Activated CD8-positive, alpha-beta memory T cell treated with anti-CD3 and anti-CD28 coated beads for 36 hours (primary cell): ENCODE results near the gene SLC6A3. TPM values are rescaled to one million over a fixed set of nuclear protein-coding genes. Genes with fewer than 3 reads are reported as not detected.
"Not testable (repeated sequence)": the region's sequence is repeated elsewhere in the genome, so short reads cannot be mapped to it uniquely, and the experiment has no call there.

Experiments
- CTCF ChIA-PET: fragments of 350-600 bp; sonication (Branson Sonifier 250); formaldehyde crosslinking; loops from one replicate; lab custom pipeline; 2021; ENCODE audit warnings: antibody characterized with exemption; lab: Charles Lee
- POLR2A ChIA-PET: fragments of 350-600 bp; sonication (Branson Sonifier 250); formaldehyde crosslinking; loops from one replicate; lab custom pipeline; 2021; ENCODE audit warnings: antibody characterized with exemption; lab: Charles Lee
- total RNA-seq, 2 experiments: library from RNA; stranded (reverse); gene quantifications; one replicate each; pipeline ENCODE4 v1.2.3, GENCODE V29; 2021

SLC6A3 gene
- total RNA-seq, 2 experiments from 2014 or later = 0.08 TPM; not detected in 1

DNA sequence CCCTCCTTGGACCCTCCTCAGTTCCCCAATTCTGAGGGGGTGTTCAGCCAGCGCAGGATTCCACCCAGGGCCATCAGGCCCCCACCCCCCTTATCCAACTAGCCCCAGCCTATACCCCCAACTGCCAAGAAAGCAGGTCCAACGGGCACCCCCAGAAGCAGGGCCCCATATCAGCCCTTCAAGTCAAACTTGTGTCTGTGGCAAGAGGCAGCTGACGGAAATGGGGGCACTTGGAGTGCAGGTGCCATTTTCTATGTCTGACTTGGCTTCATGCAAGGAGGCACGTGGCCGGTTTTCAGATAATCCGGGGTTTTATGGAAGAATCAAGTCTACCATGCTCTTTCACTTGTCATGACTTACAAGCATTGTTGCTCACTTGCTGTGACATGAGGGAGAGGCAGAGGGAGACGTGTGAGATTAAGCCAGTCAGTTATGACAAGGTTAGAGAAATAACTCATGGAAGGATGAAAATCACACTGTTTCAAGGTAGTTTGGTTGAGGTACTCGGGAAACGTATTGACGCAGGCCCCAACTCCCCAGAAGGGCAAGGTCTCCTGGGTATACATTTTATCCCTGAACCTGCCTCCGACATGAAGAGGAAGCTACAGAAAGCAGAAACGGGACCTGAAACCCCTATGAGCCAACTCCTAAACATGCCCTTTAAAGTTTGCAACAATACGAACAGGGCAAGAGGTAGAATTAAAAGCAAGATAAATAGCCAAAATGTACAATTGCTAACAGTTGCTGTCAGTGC is 73.8 kb downstream of the SLC6A3 start:
- ChIA-PET POLR2A (no interaction called here), CTCF (interaction anchor here (1.0 kb wide), 1 partner anchor 9 kb away, joined by 3 read pairs; no protein-coding TSS in a partner anchor)

DNA sequence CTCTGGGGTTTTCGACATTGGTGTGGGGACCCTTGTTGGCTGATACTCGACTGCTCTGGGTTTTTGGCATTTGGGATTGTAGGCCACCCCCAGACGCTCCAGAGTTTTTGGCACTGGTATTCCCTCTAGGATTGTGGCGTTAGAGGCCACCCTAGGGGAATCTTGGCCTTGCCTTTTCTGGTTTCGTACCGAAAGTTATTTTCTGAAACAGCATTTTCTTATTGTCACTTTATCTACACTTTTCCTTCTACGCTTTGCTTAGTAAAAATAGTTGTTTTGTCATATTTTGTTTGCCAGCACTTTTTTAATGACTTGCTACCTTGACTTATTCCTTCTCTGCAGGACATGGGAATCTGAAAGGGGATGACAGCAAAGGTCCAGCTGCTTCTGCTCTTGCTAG is 75.2 kb downstream of the SLC6A3 start:
- CTCF ChIA-PET = no interaction called here
- POLR2A ChIA-PET = no interaction called here

DNA sequence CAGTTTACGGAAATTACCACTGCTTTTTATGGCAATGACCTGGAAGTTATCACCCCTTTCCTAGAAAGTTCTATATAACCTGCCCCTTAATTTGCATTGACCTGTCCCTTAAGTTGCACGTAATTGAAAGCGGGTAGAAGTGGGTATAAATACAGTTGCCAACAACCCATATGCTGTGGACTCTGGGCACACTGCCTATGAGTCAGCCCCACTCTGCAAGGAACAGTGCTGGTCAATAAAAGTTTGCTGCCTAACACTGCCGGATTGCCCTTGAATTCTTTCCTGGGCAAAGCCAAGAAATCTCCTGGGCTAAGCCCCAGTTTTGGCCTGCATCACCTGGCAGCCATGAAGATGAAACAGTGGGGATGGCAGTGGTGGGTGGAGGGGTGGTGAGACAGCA is 76.5 kb downstream of the SLC6A3 start:
- POLR2A ChIA-PET = no interaction called here
- CTCF ChIA-PET = no interaction called here

DNA sequence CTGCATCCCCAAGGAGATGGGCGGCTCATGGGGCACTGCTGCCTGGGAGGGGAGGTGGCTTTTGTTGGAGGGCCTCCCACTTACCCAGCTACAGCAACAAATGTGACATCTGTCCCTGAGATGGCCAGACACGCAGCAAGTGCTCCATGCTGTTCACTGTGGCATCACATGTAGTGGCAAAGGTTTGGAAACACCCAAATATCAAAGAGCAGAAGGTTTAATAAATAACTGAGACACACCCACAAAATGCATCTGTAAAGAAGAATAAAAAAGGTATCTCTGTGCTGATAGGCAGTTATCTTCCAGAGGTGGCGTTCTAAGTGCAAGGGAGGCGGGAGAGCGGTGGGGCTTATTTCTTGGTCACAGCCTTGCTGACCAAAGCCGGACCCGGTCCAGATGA is 77.0 kb downstream of the SLC6A3 start:
- ChIA-PET CTCF (interaction anchor here (1.7 kb wide), 1 partner anchor 10 kb away, joined by 3 read pairs; no protein-coding TSS in a partner anchor), POLR2A (no interaction called here)

DNA sequence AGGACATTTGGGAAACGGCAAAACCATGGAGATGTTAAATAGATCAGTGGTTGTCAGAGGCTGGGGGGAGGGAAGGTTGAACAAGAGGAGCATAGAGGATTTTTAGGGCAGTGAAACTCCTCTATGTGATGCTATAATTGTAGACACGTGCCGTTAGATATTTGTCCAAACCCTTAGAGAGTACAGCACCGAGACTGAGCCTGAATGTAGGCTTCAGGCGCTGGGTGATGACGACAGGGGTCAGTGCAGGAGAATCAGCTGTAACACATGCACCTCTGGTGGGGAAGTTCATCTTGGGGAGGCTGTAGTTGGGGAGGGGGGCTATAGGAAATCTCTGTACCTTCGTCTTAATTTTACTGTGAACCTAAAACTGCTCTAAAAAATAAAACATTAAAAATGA is 78.1 kb downstream of the SLC6A3 start:
- CTCF ChIA-PET = interaction anchor here (1.7 kb wide), 1 partner anchor 9 kb away, joined by 3 read pairs; no protein-coding TSS in a partner anchor
- POLR2A ChIA-PET = interaction anchor here (0.6 kb wide), 1 partner anchor 149 kb away, joined by 3 read pairs; no protein-coding TSS in a partner anchor

DNA sequence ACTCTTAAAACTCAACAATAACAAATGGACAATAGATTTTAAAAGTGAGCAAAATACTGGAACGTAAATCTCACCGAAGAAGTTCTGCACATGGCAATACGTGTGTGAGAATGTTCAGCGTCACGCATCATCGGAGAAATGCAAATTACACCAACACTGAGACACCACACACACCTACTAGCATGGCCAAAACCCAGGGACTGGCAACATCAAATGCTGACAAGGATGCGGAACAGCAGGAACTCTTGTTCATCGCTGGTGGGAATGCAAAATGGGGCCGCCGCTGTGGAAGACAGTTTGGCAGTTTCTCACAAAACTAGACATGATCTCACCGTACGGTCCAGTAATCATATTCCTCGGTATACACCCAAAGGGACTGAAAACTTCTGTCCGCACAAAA is 78.7 kb downstream of the SLC6A3 start:
- POLR2A ChIA-PET = no interaction called here

DNA sequence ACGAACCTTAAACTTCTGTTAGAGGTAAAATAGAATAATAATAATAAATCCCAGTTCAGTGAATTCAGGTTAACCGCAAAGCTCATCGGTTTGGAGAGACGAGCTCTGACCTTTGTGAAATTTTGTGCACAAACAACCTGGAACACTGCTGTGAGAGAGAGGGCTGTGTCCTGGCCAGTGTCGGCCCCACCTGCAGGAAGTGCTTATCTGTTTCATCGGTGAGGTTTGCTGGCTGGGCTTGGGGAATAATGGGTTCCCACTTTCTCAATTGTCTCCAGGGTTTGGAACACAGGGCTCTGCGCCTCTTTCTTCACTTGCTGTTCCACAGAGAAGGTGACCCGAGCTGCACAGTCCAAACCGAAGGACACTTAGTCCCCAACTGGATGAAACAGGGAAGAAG is 81.0 kb downstream of the SLC6A3 start:
- POLR2A ChIA-PET = no interaction called here
- CTCF ChIA-PET = no interaction called here

More for the DNA sequence above, 78.7 kb downstream of the SLC6A3 start:
- CTCF ChIA-PET = interaction anchor here (1.7 kb wide), 1 partner anchor 8 kb away, joined by 3 read pairs; no protein-coding TSS in a partner anchor

DNA sequence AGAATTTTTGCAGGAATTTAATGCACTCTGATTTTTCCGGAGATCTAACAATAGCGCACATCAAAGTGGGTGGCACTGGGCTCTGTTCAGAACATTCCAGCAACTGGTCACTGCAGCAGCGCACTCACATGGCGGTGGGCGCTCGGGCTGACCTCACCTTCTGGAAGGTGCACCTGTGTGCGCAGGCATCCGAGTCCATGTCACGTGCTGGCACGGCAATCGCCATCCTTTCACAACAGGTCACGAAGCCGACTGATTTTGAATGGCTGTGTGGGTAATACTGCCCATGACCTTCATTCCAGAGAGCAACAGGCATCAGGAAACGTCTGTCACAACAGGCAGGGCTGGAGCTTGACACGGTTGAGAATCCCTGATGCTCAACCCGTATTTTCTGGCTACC is 81.7 kb downstream of the SLC6A3 start:
- POLR2A ChIA-PET = no interaction called here
- CTCF ChIA-PET = no interaction called here

DNA sequence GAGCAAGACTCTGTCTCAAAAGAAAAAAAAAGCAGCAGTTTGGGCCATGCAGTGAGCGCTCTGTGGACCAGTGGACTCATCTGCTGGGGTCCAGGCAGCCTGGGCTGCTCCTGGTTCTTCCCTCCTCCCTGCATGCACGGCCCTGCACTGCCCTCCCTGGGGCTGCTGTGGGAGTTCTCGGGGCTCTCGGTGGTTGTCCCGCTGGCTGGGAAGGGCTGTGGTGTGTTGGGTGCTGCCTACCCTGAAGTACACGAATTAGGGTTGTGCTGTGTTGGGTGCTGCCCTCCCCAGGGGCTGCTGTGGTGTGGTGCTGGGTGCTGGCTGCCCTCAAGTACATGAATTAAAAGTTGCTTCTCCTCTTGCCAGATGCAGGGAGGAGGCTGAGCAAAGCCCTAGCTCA is 82.1 kb downstream of the SLC6A3 start:
- POLR2A ChIA-PET = no interaction called here

DNA sequence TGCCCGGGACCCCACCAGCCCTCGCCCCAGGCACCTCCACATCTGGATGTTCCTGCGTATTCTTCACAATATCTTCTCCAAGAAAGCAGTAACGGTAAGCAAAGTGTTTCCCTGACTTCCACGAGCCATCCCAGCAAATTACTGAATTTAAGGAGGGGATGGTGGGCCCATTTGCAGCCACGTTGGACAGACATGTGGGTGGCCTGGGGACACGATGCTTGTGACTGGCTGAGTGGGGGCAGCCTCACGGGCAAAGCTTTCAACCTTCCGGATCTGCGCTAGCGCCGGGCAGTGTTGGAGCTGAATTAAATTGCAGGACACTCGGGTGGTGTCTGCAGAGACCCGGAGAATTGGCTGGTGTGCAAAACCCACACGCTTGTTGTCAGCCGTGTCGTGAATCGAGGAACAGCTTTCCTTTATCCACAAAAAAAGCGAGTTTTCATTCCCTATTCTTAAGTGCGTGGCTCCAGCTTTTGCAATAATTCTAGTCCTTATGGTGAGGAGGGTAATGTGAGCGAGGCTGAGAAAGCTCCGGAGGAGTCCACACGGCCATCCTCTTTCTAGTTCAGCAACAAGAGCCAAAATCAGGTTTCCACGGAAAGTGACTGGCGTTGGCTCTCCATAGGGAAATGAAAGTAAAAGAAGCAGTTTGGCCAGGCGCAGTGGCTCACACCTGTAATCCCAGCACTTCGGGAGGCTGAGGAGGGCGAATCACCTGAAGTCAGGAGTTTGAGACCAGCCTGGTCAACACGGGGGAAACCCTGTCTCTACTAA is 82.8 kb downstream of the SLC6A3 start:
- CTCF ChIA-PET = no interaction called here
- POLR2A ChIA-PET = no interaction called here

More for the DNA sequence above, 82.1 kb downstream of the SLC6A3 start:
- CTCF ChIA-PET = no interaction called here

DNA sequence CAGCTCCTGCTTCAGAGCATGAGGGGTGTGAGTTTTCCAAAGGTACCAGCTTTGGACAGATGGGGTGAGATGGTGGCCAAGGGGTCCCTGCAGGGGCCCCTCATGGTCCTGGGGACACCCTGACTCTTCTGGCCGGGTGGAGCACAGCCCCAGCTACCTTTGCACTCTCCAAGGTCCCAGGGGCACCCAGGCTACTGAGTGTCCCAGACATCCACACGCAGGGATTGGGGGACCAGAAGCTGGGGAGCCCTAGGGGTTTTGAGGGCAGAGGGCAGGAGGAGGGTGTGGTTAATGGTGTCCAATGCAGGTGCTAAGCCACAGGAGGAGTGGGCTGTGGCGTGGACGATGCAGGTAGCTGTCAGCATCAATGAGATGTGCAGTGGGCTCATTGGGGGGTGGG is 84.4 kb downstream of the SLC6A3 start:
- POLR2A ChIA-PET = no interaction called here

DNA sequence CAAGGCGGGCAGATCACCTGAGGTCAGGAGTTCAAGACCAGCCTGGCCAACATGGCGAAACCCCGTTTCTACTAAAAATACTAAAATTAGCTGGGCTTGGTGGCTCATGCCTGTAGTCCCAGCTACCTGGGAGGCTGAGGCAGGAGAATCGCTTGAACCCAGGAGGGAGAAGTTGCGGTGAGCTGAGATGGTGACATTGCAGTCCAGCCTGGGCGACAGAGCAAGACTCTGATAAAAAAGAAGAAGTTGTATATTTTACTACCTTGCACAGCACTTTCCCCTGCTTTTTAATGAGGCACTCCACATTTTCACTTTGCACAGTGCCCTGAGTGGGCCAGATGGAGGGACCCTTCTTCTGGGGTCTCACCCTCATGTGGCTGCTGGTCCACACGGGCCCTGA is 84.9 kb downstream of the SLC6A3 start:
- CTCF ChIA-PET, POLR2A ChIA-PET: not testable (repeated sequence)

More for the DNA sequence above, 84.4 kb downstream of the SLC6A3 start:
- CTCF ChIA-PET = no interaction called here

DNA sequence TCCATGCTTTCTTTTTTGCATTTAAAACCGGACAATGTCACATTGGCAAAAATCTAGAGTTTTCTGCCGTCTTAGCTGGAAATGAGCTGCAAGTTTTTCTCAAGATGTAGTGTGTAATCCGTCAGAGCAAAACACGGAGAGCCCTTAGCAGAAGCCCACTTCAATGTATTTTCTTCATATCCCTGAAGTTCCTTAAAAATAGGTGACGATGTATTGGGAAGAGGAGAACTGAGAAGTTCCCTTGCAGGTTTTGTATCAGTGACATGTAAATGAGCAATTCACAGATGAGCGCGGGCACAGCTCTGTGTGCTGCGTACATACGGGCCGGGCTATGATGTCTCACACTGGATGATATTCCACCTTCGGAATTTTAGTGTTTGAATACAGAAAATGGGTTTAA is 85.5 kb downstream of the SLC6A3 start:
- CTCF ChIA-PET = no interaction called here
- POLR2A ChIA-PET = no interaction called here

DNA sequence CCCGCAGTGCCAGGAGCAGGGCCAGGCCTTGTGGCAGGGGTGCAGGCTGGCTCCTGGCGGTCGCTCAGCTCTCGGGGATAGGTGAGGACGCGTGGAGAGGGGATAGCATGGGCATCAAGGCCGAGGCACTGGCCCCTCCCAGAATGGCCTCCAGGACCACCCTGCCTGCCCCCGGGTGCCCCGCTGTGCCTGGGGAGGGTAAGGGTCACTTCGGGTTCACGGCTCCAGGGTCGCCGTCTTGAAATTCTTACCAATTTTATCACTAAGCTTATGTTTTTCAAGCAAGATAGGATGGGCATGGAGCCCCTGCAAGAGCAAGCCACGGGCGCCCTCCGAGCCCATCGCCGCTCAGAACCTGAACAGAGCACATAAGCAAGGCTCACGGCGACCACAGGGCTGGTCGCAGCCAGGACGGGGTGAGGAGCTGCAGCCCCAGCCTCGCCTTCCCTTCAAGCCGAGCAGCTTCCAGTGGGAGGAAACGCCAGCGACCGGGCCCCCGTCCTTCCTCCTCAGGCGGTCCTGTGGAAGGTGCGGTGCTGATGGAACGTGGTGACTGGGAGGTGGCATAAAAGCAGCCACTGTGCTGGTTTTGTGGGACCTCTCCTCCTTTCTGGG is 86.1 kb downstream of the SLC6A3 start:
- POLR2A ChIA-PET = no interaction called here
- CTCF ChIA-PET = no interaction called here

DNA sequence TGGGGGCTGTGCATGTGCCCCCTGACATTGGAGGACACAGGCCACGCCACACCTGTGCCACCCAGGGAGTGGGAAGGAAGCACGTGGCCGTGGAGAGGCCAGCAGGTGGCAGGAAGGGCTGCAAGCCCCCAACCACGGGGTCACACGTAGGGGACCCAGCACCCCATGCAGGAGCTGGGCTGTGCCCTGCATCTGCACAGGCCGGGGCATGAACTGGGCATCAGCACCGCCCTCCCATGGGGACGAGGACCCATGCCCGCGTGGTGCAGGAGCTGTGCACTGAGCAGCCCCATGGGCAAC is 86.6 kb downstream of the SLC6A3 start:
- POLR2A ChIA-PET = no interaction called here
- CTCF ChIA-PET = interaction anchor here (0.8 kb wide), 1 partner anchor 9 kb away, joined by 3 read pairs; no protein-coding TSS in a partner anchor

DNA sequence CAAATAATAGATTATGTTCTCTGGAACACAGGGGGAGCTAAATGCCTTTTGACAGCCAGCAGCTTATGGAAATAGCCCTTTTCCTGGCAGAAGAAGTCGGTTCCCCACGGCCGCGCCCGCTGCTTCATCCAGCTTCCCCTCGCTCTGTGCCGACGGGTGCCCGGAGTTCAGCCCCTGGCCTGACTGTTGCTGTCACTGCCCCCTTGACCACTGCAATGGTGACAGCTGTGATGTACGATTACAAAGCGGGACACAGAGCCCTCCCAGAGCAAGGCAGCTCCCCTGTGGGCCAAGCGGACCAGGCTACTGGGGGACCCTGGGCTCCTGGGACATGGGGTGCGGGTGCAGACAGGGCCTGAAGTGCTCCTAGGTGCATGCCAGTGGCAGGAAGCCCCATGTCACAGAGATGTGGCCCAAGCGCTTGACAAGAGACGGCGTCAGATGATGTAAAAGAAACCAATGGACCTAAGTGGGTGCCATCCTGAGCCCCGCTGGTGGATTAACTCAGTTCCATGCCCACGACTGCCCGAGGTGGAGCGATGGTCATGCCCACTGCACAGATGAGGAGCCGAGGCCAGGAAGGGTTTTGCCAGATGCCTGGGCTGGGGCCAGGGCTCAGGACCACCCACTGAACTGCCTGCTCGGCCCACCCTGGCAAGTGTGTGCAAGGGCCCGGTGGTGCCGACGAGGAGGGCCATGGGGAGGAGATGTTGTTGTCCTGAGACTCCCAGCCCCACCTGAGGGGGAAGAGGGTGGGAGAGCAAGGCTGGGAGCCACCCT is 87.1 kb downstream of the SLC6A3 start:
- ChIA-PET POLR2A (no interaction called here), CTCF (interaction anchor here (0.8 kb wide), 1 partner anchor 9 kb away, joined by 3 read pairs; no protein-coding TSS in a partner anchor)

DNA sequence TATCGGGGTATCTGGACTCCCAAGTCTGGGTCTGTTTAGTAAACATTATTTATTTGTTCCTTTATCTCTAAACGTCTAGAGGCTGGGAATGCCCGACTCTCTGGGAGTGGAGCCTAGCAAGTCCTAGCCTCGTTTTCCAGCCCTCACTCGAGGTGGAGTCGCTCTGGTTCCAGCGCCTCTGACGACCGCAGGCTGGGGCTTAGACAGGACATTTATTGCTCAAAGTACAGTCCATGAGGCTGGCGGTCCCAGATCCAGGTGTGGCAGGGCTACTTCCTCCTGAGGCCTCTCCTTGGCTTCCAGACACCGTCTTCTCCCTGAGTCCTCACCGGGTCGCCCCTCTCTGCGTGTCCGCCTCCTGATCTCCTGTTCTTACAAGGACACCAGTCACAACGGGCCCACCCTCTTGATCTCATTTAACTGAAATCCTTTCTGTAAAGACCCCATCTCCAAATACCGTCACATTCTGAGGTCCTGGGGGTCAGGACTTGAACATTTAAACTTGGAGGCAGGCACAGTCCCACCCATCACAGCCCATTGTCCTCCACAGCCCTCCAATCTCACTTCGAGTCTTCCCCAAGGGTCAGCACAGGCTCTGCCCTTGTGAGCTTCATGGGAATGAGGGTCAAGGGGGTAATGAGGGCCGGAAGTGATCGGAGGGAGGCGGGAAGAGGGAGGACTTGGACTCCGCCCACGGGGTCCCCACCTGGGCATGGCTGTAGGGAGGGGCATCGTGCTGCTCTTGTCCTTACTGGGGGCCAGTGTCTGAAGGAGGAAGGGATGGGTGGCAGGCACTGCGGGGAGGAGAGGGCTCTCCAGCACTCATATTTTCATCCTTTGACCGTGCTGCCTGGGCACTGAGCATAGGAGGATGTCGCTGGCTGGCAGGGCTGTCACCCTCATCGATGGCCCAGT is 88.1 kb downstream of the SLC6A3 start:
- ChIA-PET POLR2A (no interaction called here), CTCF (no interaction called here)

DNA sequence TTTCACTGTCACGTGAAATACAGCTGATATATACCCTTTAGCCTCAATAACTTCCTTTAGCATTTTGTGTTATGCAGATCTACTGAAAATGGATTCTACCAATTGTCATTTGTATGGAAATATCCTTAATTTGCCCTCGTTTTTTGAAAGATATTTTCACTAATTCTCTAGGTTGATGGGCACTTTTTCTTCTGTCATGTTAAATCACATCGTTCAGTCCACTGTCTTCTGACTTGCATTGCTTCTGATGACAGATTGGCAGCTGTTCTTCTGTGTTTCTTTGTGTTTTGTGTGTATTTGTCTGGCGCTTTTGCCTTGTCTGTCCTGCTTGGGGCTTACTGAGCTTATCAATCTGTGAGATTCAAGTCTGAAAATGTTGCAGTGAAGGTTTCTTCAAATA is 90.7 kb downstream of the SLC6A3 start:
- ChIA-PET CTCF (interaction anchor here (1.2 kb wide), 1 partner anchor 290 kb away, joined by 3 read pairs; no protein-coding TSS in a partner anchor), POLR2A (no interaction called here)
